Spleen (tissue), 7 donors: ENCODE data around the gene KCNC4.

ENCODE experiments used
- POLR2A ChIP-seq, 3 donors: fragments of 450-650 bp; IDR thresholded peaks; one replicate each; pipeline ENCODE4 v1.5.1; 2017; ENCODE audit warnings: antibody characterized with exemption in 3 of 3, mild to moderate bottlenecking in 1 of 3
- POLR2AphosphoS5 ChIP-seq, 3 donors: sonication (generic); formaldehyde crosslinking; IDR thresholded peaks; one replicate each; pipeline ENCODE4 v1.5.1; 2017; ENCODE audit warnings: antibody characterized with exemption in 3 of 3
- TF ChIP-seq, protein P1 (sequence below), 11 experiments: fragments of 200-600 bp in 7 of 11; fragments of 450-650 bp in 4 of 11; sonication (generic) in 4 of 11; IDR thresholded peaks in 8 of 11; conservative IDR thresholded peaks in 3 of 11; 1 replicate in 7 of 11; 2 replicates in 4 of 11; pipeline versions ENCODE4 v1.4.0 to v1.8.0; 2016 to 2021; ENCODE audit warnings: antibody characterized with exemption in 11 of 11, inconsistent platforms in 4 of 11, mild to moderate bottlenecking in 1 of 11
- donor health status: DM: no; HTN: no; CAD: no; lungs with moderate emphysema.
- donor health status: DM: no; HTN: no; CAD: no.
- donor health status: DM: no; HTN: no; CAD: no.

DNA sequence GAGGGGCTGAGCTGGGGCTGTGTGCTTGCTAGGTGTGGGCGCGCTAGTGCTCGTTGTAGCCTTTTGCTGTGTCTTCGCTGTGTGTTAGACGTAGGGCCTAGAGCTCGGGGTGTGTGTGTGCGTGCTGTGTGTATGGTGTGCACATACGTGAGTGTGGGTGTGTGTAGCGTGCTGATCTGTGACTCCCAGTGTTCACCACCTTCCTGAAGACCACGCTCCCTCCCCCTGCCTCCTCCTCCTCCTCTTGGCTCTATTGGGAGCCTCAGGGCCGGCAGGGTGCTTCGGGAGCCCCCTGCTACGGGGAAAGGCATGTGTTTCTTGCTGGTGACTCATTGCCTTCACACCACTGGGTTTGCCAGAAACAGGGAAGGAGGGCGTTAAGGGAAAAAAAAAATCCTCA, 9.4 kb upstream of the KCNC4 start:
- TF ChIP-seq, protein P1, sequence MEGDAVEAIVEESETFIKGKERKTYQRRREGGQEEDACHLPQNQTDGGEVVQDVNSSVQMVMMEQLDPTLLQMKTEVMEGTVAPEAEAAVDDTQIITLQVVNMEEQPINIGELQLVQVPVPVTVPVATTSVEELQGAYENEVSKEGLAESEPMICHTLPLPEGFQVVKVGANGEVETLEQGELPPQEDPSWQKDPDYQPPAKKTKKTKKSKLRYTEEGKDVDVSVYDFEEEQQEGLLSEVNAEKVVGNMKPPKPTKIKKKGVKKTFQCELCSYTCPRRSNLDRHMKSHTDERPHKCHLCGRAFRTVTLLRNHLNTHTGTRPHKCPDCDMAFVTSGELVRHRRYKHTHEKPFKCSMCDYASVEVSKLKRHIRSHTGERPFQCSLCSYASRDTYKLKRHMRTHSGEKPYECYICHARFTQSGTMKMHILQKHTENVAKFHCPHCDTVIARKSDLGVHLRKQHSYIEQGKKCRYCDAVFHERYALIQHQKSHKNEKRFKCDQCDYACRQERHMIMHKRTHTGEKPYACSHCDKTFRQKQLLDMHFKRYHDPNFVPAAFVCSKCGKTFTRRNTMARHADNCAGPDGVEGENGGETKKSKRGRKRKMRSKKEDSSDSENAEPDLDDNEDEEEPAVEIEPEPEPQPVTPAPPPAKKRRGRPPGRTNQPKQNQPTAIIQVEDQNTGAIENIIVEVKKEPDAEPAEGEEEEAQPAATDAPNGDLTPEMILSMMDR (IDR thresholded peaks at IDR 0.05 in 8 of 11, conservative IDR thresholded peaks at IDR 0.05 in 3 of 11), result no peak
- TF ChIP-seq POLR2AphosphoS5 (IDR thresholded peaks at IDR 0.05) (no peak), POLR2A (IDR thresholded peaks at IDR 0.05) (no peak)
